HepG2 (cell line): ENCODE measurements around the gene TBCD. TPM values are rescaled to one million over a fixed set of nuclear protein-coding genes. Genes with fewer than 3 reads are reported as not detected.

Source experiments
- ARID4A ChIP-seq: sonication (generic); formaldehyde crosslinking; IDR thresholded peaks from 2 replicates; pipeline ENCODE4 v1.5.0; 2020; ENCODE audit warnings: mild to moderate bottlenecking, missing genetic modification reagents, borderline replicate concordance
- CBX5 ChIP-seq: sonication (generic); formaldehyde crosslinking; IDR thresholded peaks from 2 replicates; pipeline ENCODE4 v1.4.0; 2020; ENCODE audit warnings: missing genetic modification reagents, borderline replicate concordance
- FOXK1 ChIP-seq: sonication (generic); formaldehyde crosslinking; IDR thresholded peaks from 2 replicates; pipeline ENCODE4 v1.4.0; 2020; ENCODE audit warnings: low read depth, missing genetic modification reagents, borderline replicate concordance
- FOXO1 ChIP-seq: sonication (generic); formaldehyde crosslinking; IDR thresholded peaks from 2 replicates; pipeline ENCODE4 v1.4.0; 2020; ENCODE audit warnings: missing genetic modification reagents
- HDAC2 ChIP-seq: sonication (generic); formaldehyde crosslinking; IDR thresholded peaks from 2 replicates; pipeline ENCODE4 v1.4.0; 2020; ENCODE audit warnings: missing genetic modification reagents
- MED1 ChIP-seq: sonication (generic); formaldehyde crosslinking; IDR thresholded peaks from 2 replicates; pipeline ENCODE4 v1.4.0; 2020; ENCODE audit warnings: missing genetic modification reagents
- MXD3 ChIP-seq: IDR thresholded peaks from 2 replicates; pipeline ENCODE4 v1.6.1; 2016; ENCODE audit warnings: mild to moderate bottlenecking, missing biosample characterization, missing genetic modification reagents
- PAXIP1 ChIP-seq: sonication (generic); formaldehyde crosslinking; conservative IDR thresholded peaks from 2 replicates; pipeline ENCODE4 v1.4.0; 2020; ENCODE audit warnings: mild to moderate bottlenecking, missing genetic modification reagents, moderate library complexity
- PLRG1 ChIP-seq: fragments of 450-650 bp; conservative IDR thresholded peaks from 2 replicates; pipeline ENCODE4 v1.6.1; 2016
- PRDM15 ChIP-seq: sonication (generic); formaldehyde crosslinking; IDR thresholded peaks from 2 replicates; pipeline ENCODE4 v1.4.0; 2020; ENCODE audit warnings: missing genetic modification reagents
- TEAD3 ChIP-seq: optimal IDR thresholded peaks from 2 replicates; pipeline ENCODE3; 2016; ENCODE audit warnings: borderline replicate concordance
- YEATS2 ChIP-seq: sonication (generic); formaldehyde crosslinking; IDR thresholded peaks from 2 replicates; pipeline ENCODE4 v1.4.0; 2020; ENCODE audit warnings: missing genetic modification reagents, borderline replicate concordance
- ZIK1 ChIP-seq: sonication (generic); formaldehyde crosslinking; IDR thresholded peaks from 2 replicates; pipeline ENCODE4 v1.5.0; 2020; ENCODE audit warnings: mild to moderate bottlenecking, low read depth, missing genetic modification reagents, borderline replicate concordance
- ZNF350 ChIP-seq: sonication (generic); formaldehyde crosslinking; IDR thresholded peaks from 2 replicates; pipeline ENCODE4 v1.4.0; 2020; ENCODE audit warnings: mild to moderate bottlenecking, low read depth, missing genetic modification reagents, borderline replicate concordance
- ZNF546 ChIP-seq: sonication (generic); formaldehyde crosslinking; conservative IDR thresholded peaks from 2 replicates; pipeline ENCODE4 v1.8.1; 2023; ENCODE audit warnings: mild to moderate bottlenecking, missing genetic modification reagents
- polyA plus RNA-seq, 8 experiments: library from polyadenylated mRNA; depleted of rRNA in 3 of 8; stranded (reverse) in 7 of 8; unstranded in 1 of 8; fragments of >200 nt; fragmentation: Illumina TruSeq in 4 of 8; extraction: Trizol in 4 of 8; gene quantifications; 2 replicates each; pipeline versions ENCODE4 v1.2.1 to v1.2.3, GENCODE V29; 2011 to 2016; ENCODE audit warnings: low read depth in 4 of 8, missing spikeins in 1 of 8, mixed read lengths in 1 of 8; ENCODE audit not compliant: insufficient read depth in 1 of 8
- total RNA-seq, 5 experiments: library from RNA; depleted of rRNA; stranded (reverse); fragments of >200 nt; fragmentation: Illumina TruSeq; extraction: Trizol; gene quantifications; 2 replicates each; pipeline ENCODE4 v1.2.3, GENCODE V29; 2016; ENCODE audit warnings: low read depth in 1 of 5

Gene TBCD
- total and polyA plus RNA-seq, 2 of the 13 experiments (the other 11 are each of a cell fraction or from before 2014, with no cell fraction given) = 33.9 to 54.8 TPM

GRCh38 chr17:82887255-82888164 is 135.6 kb downstream of the TBCD start (continued):
- no peak for TF ChIP-seq PRDM15 (CRISPR knock-in tag)
- peak; percentile 76; the same call in 1 of the 2 replicates for TF ChIP-seq HDAC2
- peak; percentile 57; the same call in 1 of the 2 replicates for TF ChIP-seq ZNF350 (CRISPR knock-in tag)
- TF ChIP-seq CBX5 (CRISPR knock-in tag) = no peak; the same call in 1 of the 2 replicates
- TF ChIP-seq MED1 (CRISPR knock-in tag) = peak; percentile 40; the same call in 1 of the 2 replicates
- TF ChIP-seq FOXK1 = 0 out of 2 replicates have a peak, but pooled peaks have one; percentile 21
- TF ChIP-seq PLRG1 = no peak
- no peak for TF ChIP-seq ZIK1 (CRISPR knock-in tag)
- TF ChIP-seq ZNF546 = no peak
- TF ChIP-seq ARID4A (CRISPR knock-in tag) = peak; percentile 64; the same call in 1 of the 2 replicates
- TF ChIP-seq YEATS2 (CRISPR knock-in tag) = peak; percentile 43; the same call in 1 of the 2 replicates
- TF ChIP-seq TEAD3 (CRISPR knock-in tag) = peak; percentile 68
- peak; percentile 43; the same call in 1 of the 2 replicates for TF ChIP-seq PAXIP1
- 0 out of 2 replicates have a peak, but pooled peaks have one; percentile 47 for TF ChIP-seq MXD3
- peak; percentile 50; the same call in 1 of the 2 replicates for TF ChIP-seq FOXO1 (CRISPR knock-in tag)
